Activated naive CD4-positive, alpha-beta T cell treated with anti-CD3 and anti-CD28 coated beads, Interleukin-2, amount 10 ng/mL, durations not matched to agents 7 days and 5 days (primary cell): ENCODE measurements around the gene NUBPL.
"Not testable (repeated sequence)": the region's sequence is repeated elsewhere in the genome, so short reads cannot be mapped to it uniquely, and the experiment has no call there.

Experiments
- CTCF ChIA-PET: fragments of 350-600 bp; sonication (Branson Sonifier 250); formaldehyde crosslinking; loops from one replicate; lab custom pipeline; 2021; ENCODE audit warnings: antibody characterized with exemption; lab: Charles Lee
- DNase-seq: peaks from one replicate; pipeline ENCODE4 v3.0.0-alpha.2; 2020
- H3K27ac Mint-ChIP-seq: one replicate; pipeline ENCODE4 v1.8.0; 2021; ENCODE audit warnings: mild to moderate bottlenecking, moderate library complexity, mixed read lengths
- H3K27me3 Mint-ChIP-seq: one replicate; pipeline ENCODE4 v1.8.0; 2021; ENCODE audit warnings: mild to moderate bottlenecking, mixed read lengths
- H3K36me3 Mint-ChIP-seq: one replicate; pipeline ENCODE4 v1.8.0; 2021; ENCODE audit warnings: mixed read lengths
- H3K4me1 Mint-ChIP-seq: one replicate; pipeline ENCODE4 v1.8.0; 2021; ENCODE audit warnings: mixed read lengths
- H3K4me3 Mint-ChIP-seq: one replicate; pipeline ENCODE4 v1.8.0; 2021; ENCODE audit warnings: mild to moderate bottlenecking, moderate library complexity, mixed read lengths
- H3K9me3 Mint-ChIP-seq: one replicate; pipeline ENCODE4 v1.8.0; 2021; ENCODE audit warnings: mixed read lengths

Gene NUBPL

GRCh38 chr14:31672709-31673108 lies 111.5 kb downstream of the NUBPL start:
- Mint-ChIP-seq H3K27me3 (no peaks in the 10 kb centered on the region), H3K4me3 (no peak overlapping the region), H3K4me1 (no peaks in the 10 kb centered on the region), H3K9me3 (no peaks in the 10 kb centered on the region), H3K36me3 (no peaks in the 10 kb centered on the region), H3K27ac (no peak overlapping the region)
- CTCF ChIA-PET: no interaction called here
- no peak for DNase-seq

- Mint-ChIP-seq H3K27ac (no peak overlapping the region), H3K27me3 (no peaks in the 10 kb centered on the region), H3K36me3 (no peaks in the 10 kb centered on the region), H3K4me1 (no peaks in the 10 kb centered on the region), H3K9me3 (no peaks in the 10 kb centered on the region), H3K4me3 (no peak overlapping the region)
- CTCF ChIA-PET: no interaction called here
- DNase-seq: no peak
These were observed 115.8 kb downstream of the NUBPL start for GRCh38 chr14:31677052-31677451.

- CTCF ChIA-PET: no interaction called here
- H3K4me1 Mint-ChIP-seq: no peaks in the 10 kb centered on the region
- no peaks in the 10 kb centered on the region for H3K9me3 Mint-ChIP-seq
- no peak overlapping the region for H3K27ac Mint-ChIP-seq
- H3K36me3 Mint-ChIP-seq: no peaks in the 10 kb centered on the region
- no peak overlapping the region for H3K4me3 Mint-ChIP-seq
- no peak for DNase-seq
- no peaks in the 10 kb centered on the region for H3K27me3 Mint-ChIP-seq
These were observed 116.4 kb downstream of the NUBPL start for GRCh38 chr14:31677630-31678029.

- DNase-seq: no peak
- Mint-ChIP-seq H3K4me1 (no peaks in the 10 kb centered on the region), H3K4me3 (no peak overlapping the region), H3K27me3 (no peaks in the 10 kb centered on the region), H3K9me3 (peaks cover 4% of the 10 kb centered on the region), H3K36me3 (no peaks in the 10 kb centered on the region), H3K27ac (no peak overlapping the region)
- CTCF ChIA-PET: no interaction called here
These were observed 117.4 kb downstream of the NUBPL start for GRCh38 chr14:31678421-31679249.

GRCh38 chr14:31682768-31683167 lies 121.6 kb downstream of the NUBPL start:
- H3K9me3 Mint-ChIP-seq: peaks cover 9% of the 10 kb centered on the region
- no peak overlapping the region for H3K27ac Mint-ChIP-seq
- H3K27me3 Mint-ChIP-seq: no peaks in the 10 kb centered on the region
- no peak for DNase-seq
- H3K36me3 Mint-ChIP-seq: no peaks in the 10 kb centered on the region
- CTCF ChIA-PET: no interaction called here
- H3K4me3 Mint-ChIP-seq: no peak overlapping the region
- no peaks in the 10 kb centered on the region for H3K4me1 Mint-ChIP-seq

GRCh38 chr14:31687726-31688125 lies 126.5 kb downstream of the NUBPL start:
- no peak overlapping the region for H3K27ac Mint-ChIP-seq
- no peaks in the 10 kb centered on the region for H3K27me3 Mint-ChIP-seq
- H3K36me3 Mint-ChIP-seq: no peaks in the 10 kb centered on the region
- no peak overlapping the region for H3K4me3 Mint-ChIP-seq
- H3K9me3 Mint-ChIP-seq: peaks cover 8% of the 10 kb centered on the region
- CTCF ChIA-PET: no interaction called here
- no peaks in the 10 kb centered on the region for H3K4me1 Mint-ChIP-seq
- DNase-seq: no peak

- H3K36me3 Mint-ChIP-seq: no peaks in the 10 kb centered on the region
- no peaks in the 10 kb centered on the region for H3K4me1 Mint-ChIP-seq
- H3K9me3 Mint-ChIP-seq: no peaks in the 10 kb centered on the region
- DNase-seq: no peak
- no peak overlapping the region for H3K4me3 Mint-ChIP-seq
- no peak overlapping the region for H3K27ac Mint-ChIP-seq
- no peaks in the 10 kb centered on the region for H3K27me3 Mint-ChIP-seq
- CTCF ChIA-PET: no interaction called here
These were observed 128.9 kb downstream of the NUBPL start for GRCh38 chr14:31690056-31690455.

- CTCF ChIA-PET: no interaction called here
- H3K27ac Mint-ChIP-seq: no peak overlapping the region
- no peak for DNase-seq
These were observed 131.2 kb downstream of the NUBPL start for GRCh38 chr14:31692376-31692781.

GRCh38 chr14:31696378-31696777 lies 135.2 kb downstream of the NUBPL start:
- Mint-ChIP-seq H3K4me1 (no peaks in the 10 kb centered on the region), H3K36me3 (no peaks in the 10 kb centered on the region), H3K4me3 (no peak overlapping the region), H3K27me3 (no peaks in the 10 kb centered on the region), H3K27ac (no peak overlapping the region), H3K9me3 (peaks cover 6% of the 10 kb centered on the region)
- CTCF ChIA-PET: no interaction called here
- no peak for DNase-seq

More at GRCh38 chr14:31692376-31692781, 131.2 kb downstream of the NUBPL start:
- H3K4me3 Mint-ChIP-seq: no peak overlapping the region
- no peaks in the 10 kb centered on the region for H3K36me3 Mint-ChIP-seq
- H3K4me1 Mint-ChIP-seq: no peaks in the 10 kb centered on the region
- H3K27me3 Mint-ChIP-seq: no peaks in the 10 kb centered on the region
- H3K9me3 Mint-ChIP-seq: no peaks in the 10 kb centered on the region

- no peak overlapping the region for H3K4me3 Mint-ChIP-seq
- peaks cover 3% of the 10 kb centered on the region for H3K36me3 Mint-ChIP-seq
- no peaks in the 10 kb centered on the region for H3K27me3 Mint-ChIP-seq
- DNase-seq: no peak
- CTCF ChIA-PET: no interaction called here
- no peak overlapping the region for H3K27ac Mint-ChIP-seq
- H3K4me1 Mint-ChIP-seq: no peaks in the 10 kb centered on the region
- peaks cover 22% of the 10 kb centered on the region for H3K9me3 Mint-ChIP-seq
These were observed 138.6 kb downstream of the NUBPL start for GRCh38 chr14:31699809-31700208.

- CTCF ChIA-PET: no interaction called here
- peaks cover 3% of the 10 kb centered on the region for H3K36me3 Mint-ChIP-seq
These were observed 139.3 kb downstream of the NUBPL start for GRCh38 chr14:31700282-31701074.

GRCh38 chr14:31702130-31702529 lies 140.9 kb downstream of the NUBPL start:
- H3K9me3 Mint-ChIP-seq: peaks cover 22% of the 10 kb centered on the region
- H3K27me3 Mint-ChIP-seq: no peaks in the 10 kb centered on the region
- H3K4me1 Mint-ChIP-seq: no peaks in the 10 kb centered on the region
- no peak for DNase-seq
- peaks cover 4% of the 10 kb centered on the region for H3K36me3 Mint-ChIP-seq
- no peak overlapping the region for H3K27ac Mint-ChIP-seq
- no peak overlapping the region for H3K4me3 Mint-ChIP-seq
- CTCF ChIA-PET: no interaction called here

More at GRCh38 chr14:31700282-31701074, 139.3 kb downstream of the NUBPL start:
- Mint-ChIP-seq H3K27me3 (no peaks in the 10 kb centered on the region), H3K27ac (no peak overlapping the region), H3K4me3 (no peak overlapping the region), H3K9me3 (peaks cover 22% of the 10 kb centered on the region), H3K4me1 (no peaks in the 10 kb centered on the region)
- no peak for DNase-seq

GRCh38 chr14:31703056-31703455 lies 141.9 kb downstream of the NUBPL start:
- Mint-ChIP-seq H3K4me3 (no peak overlapping the region), H3K27me3 (no peaks in the 10 kb centered on the region), H3K9me3 (peaks cover 22% of the 10 kb centered on the region), H3K4me1 (no peaks in the 10 kb centered on the region), H3K36me3 (peaks cover 4% of the 10 kb centered on the region), H3K27ac (no peak overlapping the region)
- CTCF ChIA-PET: no interaction called here
- DNase-seq: no peak

- Mint-ChIP-seq H3K27me3 (no peaks in the 10 kb centered on the region), H3K4me3 (no peak overlapping the region), H3K36me3 (peaks cover 4% of the 10 kb centered on the region), H3K27ac (no peak overlapping the region), H3K9me3 (peaks cover 28% of the 10 kb centered on the region), H3K4me1 (no peaks in the 10 kb centered on the region)
- no peak for DNase-seq
- CTCF ChIA-PET: no interaction called here
These were observed 144.5 kb downstream of the NUBPL start for GRCh38 chr14:31705731-31706130.

GRCh38 chr14:31708661-31709060 lies 147.5 kb downstream of the NUBPL start:
- H3K36me3 Mint-ChIP-seq, DNase-seq, H3K4me3 Mint-ChIP-seq, CTCF ChIA-PET, H3K27me3 Mint-ChIP-seq, H3K27ac Mint-ChIP-seq, H3K4me1 Mint-ChIP-seq: not testable (repeated sequence)
- H3K9me3 Mint-ChIP-seq: peaks cover 19% of the 10 kb centered on the region
